ENCODE data around the gene SGSM2.

DNA sequence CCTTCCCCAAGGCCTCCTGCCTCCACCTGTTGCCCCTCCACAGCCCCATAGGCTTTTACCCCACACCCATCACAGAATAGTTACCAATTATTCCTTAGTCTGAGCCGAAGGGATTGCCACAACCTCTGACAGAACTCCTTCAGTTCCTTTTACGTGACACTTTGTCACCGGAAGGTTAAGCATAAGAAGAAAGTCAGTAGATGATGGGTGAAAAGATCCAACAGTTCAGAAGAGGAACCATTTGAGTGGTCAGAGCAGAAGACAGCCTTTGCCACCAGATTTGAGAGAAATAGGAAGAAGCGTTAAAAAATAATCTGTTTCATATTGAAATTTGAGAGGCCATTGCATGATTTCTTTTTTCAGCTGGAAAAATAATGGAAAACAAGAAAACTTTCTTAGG is 32.4 kb upstream of the SGSM2 start:
- TF ChIP-seq, protein P1, sequence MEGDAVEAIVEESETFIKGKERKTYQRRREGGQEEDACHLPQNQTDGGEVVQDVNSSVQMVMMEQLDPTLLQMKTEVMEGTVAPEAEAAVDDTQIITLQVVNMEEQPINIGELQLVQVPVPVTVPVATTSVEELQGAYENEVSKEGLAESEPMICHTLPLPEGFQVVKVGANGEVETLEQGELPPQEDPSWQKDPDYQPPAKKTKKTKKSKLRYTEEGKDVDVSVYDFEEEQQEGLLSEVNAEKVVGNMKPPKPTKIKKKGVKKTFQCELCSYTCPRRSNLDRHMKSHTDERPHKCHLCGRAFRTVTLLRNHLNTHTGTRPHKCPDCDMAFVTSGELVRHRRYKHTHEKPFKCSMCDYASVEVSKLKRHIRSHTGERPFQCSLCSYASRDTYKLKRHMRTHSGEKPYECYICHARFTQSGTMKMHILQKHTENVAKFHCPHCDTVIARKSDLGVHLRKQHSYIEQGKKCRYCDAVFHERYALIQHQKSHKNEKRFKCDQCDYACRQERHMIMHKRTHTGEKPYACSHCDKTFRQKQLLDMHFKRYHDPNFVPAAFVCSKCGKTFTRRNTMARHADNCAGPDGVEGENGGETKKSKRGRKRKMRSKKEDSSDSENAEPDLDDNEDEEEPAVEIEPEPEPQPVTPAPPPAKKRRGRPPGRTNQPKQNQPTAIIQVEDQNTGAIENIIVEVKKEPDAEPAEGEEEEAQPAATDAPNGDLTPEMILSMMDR (IDR thresholded peaks at IDR 0.05): no peak
- TF ChIP-seq POLR2A (IDR thresholded peaks at IDR 0.05): no peak
- no peak for TF ChIP-seq EP300 (IDR thresholded peaks at IDR 0.05; ENCODE audit: low read depth)
- TF ChIP-seq POLR2AphosphoS5 (IDR thresholded peaks at IDR 0.05): no peak
